MCF 10A (cell line): ENCODE results near the gene KCNN2. TPM values are rescaled to one million over a fixed set of nuclear protein-coding genes. Genes with fewer than 3 reads are reported as not detected.

Source experiments
- Bru-seq: library from RNA; stranded (reverse); fragments of 400-500 nt; gene quantifications from one replicate; lab custom pipeline; 2021; lab: Mats Ljungman, UMichigan
- BruChase-seq, 2 experiments: library from RNA; stranded (reverse); fragments of 400-500 nt; gene quantifications; one replicate each; lab custom pipeline; 2021; lab: Mats Ljungman, UMichigan
- BruUV-seq: library from RNA; stranded (reverse); fragments of 400-500 nt; replicated peaks from 2 replicates; lab custom pipeline; 2021; lab: Mats Ljungman, UMichigan
- CTCF ChIA-PET: fragments of 300-600 bp; sonication (Branson Sonifier 250); formaldehyde crosslinking; extraction: SDS; loops from one replicate; lab custom pipeline; 2021; ENCODE audit warnings: antibody characterized with exemption, inconsistent platforms; lab: Yijun Ruan, JAX
- POLR2A ChIA-PET: fragments of 300-600, 350-650 bp; sonication (Branson Sonifier 250); formaldehyde crosslinking; extraction: SDS; loops from one replicate; lab custom pipeline; 2020; ENCODE audit warnings: antibody characterized with exemption, inconsistent platforms; lab: Yijun Ruan, JAX
- DNase-seq: peaks from one replicate; pipeline ENCODE4 v3.0.0-alpha.2; 2018; ENCODE audit not compliant: unreplicated experiment
- H3K27ac Mint-ChIP-seq: one replicate; pipeline ENCODE4 v1.8.0; 2022; ENCODE audit warnings: mild to moderate bottlenecking, low read depth, mixed read lengths; ENCODE audit not compliant: unreplicated experiment
- H3K27me3 Mint-ChIP-seq: one replicate; pipeline ENCODE4 v1.8.0; 2022; ENCODE audit warnings: mixed read lengths; ENCODE audit not compliant: insufficient read depth, unreplicated experiment
- H3K36me3 Mint-ChIP-seq: one replicate; pipeline ENCODE4 v1.8.0; 2022; ENCODE audit warnings: mild to moderate bottlenecking, moderate library complexity, mixed read lengths; ENCODE audit not compliant: insufficient read depth, unreplicated experiment
- H3K4me1 Mint-ChIP-seq: one replicate; pipeline ENCODE4 v1.8.0; 2022; ENCODE audit warnings: mixed read lengths; ENCODE audit not compliant: insufficient read depth, unreplicated experiment
- H3K4me3 Mint-ChIP-seq: one replicate; pipeline ENCODE4 v1.8.0; 2022; ENCODE audit warnings: mild to moderate bottlenecking, moderate library complexity, mixed read lengths; ENCODE audit not compliant: unreplicated experiment
- H3K9me3 Mint-ChIP-seq: one replicate; pipeline ENCODE4 v1.8.0; 2022; ENCODE audit warnings: mixed read lengths; ENCODE audit not compliant: unreplicated experiment
- CTCF ChIP-seq: fragments of 200-600 bp; IDR thresholded peaks from one replicate; pipeline ENCODE4 v1.8.0; 2022; ENCODE audit warnings: antibody characterized with exemption, mild to moderate bottlenecking; ENCODE audit not compliant: unreplicated experiment
- intact Hi-C: fragments of 100-400 bp; cut with micrococcal nuclease; formaldehyde crosslinking; loops from 2 replicates; pipeline ENCODE4 v1.14.1; 2022
- long read RNA-seq: library from polyadenylated mRNA; stranded (forward); transcript quantifications from one replicate; pipeline ENCODE4 v2.0.0, GENCODE V29; 2022
- total RNA-seq: library from RNA; stranded (reverse); gene quantifications from 2 replicates; pipeline ENCODE4 v1.2.3, GENCODE V29; 2022

Gene KCNN2
- not detected in 2 replicates for total RNA-seq
- Bru-seq, nascent RNA = percentile 0 among the genes with signal in this experiment
- percentile 2 among the genes with signal in this experiment for BruChase-seq, experiment 1, labeled RNA remaining after a 6-hour chase
- percentile 1 among the genes with signal in this experiment for BruChase-seq, experiment 2, labeled RNA remaining after a 2-hour chase
- long read RNA-seq = 0 reads

- no peak for TF ChIP-seq CTCF
- intact Hi-C loops = no loop called here
- H3K9me3 Mint-ChIP-seq = no peaks in the 10 kb centered on the region
- CTCF ChIA-PET = no interaction called here
- peaks cover 43% of the 10 kb centered on the region for H3K27me3 Mint-ChIP-seq
- POLR2A ChIA-PET = no interaction called here
- no peak within 1 kb of the TSS for H3K4me3 Mint-ChIP-seq
- no peak within 1 kb of the TSS for H3K27ac Mint-ChIP-seq
- no peaks in the 10 kb centered on the region for H3K4me1 Mint-ChIP-seq
- no peak for DNase-seq
- no peaks in the 10 kb centered on the region for H3K36me3 Mint-ChIP-seq
- BruUV-seq = no TSS peak
These were observed at the start of gene KCNN2 for GRCh38 chr5:114361724-114362196. Gene KCNN2, plus strand, starts transcription at chr5:114362070. Its CDS starts 70 bp downstream, at chr5:114362140.

GRCh38 chr5:114312658-114313057 lies 49.2 kb upstream of the KCNN2 start:
- BruUV-seq = no TSS peak
- intact Hi-C loops = no loop called here
- no peak for TF ChIP-seq CTCF
- ChIA-PET CTCF (interaction anchor here (0.5 kb wide), 1 partner anchor 21 kb away, joined by 3 read pairs; no protein-coding TSS in a partner anchor), POLR2A (no interaction called here)
- no peak overlapping the region for H3K4me3 Mint-ChIP-seq
- no peaks in the 10 kb centered on the region for H3K4me1 Mint-ChIP-seq
- H3K27ac Mint-ChIP-seq = no peak overlapping the region
- H3K36me3 Mint-ChIP-seq = no peaks in the 10 kb centered on the region
- peaks cover 76% of the 10 kb centered on the region for H3K27me3 Mint-ChIP-seq
- DNase-seq = no peak
- H3K9me3 Mint-ChIP-seq = no peaks in the 10 kb centered on the region

- Mint-ChIP-seq H3K27ac (no peak overlapping the region), H3K27me3 (peaks cover 77% of the 10 kb centered on the region), H3K36me3 (no peaks in the 10 kb centered on the region), H3K4me3 (no peak overlapping the region), H3K4me1 (no peaks in the 10 kb centered on the region), H3K9me3 (no peaks in the 10 kb centered on the region)
- ChIA-PET POLR2A (interaction anchor here (1.0 kb wide), 1 partner anchor 9 kb away, joined by 3 read pairs; no protein-coding TSS in a partner anchor), CTCF (no interaction called here)
- intact Hi-C loops = no loop called here
- DNase-seq = no peak
- BruUV-seq = no TSS peak
- no peak for TF ChIP-seq CTCF
These were observed 47.8 kb upstream of the KCNN2 start for GRCh38 chr5:114314061-114314460.

GRCh38 chr5:114316167-114316566 lies 45.7 kb upstream of the KCNN2 start:
- intact Hi-C loops = no loop called here
- Mint-ChIP-seq H3K27me3 (peaks cover 61% of the 10 kb centered on the region), H3K36me3 (no peaks in the 10 kb centered on the region), H3K27ac (no peak overlapping the region), H3K9me3 (no peaks in the 10 kb centered on the region), H3K4me1 (no peaks in the 10 kb centered on the region), H3K4me3 (no peak overlapping the region)
- POLR2A ChIA-PET = interaction anchor here (0.7 kb wide), 1 partner anchor 104 kb away, joined by 4 read pairs; no protein-coding TSS in a partner anchor
- TF ChIP-seq CTCF = no peak
- CTCF ChIA-PET = no interaction called here
- DNase-seq = no peak
- BruUV-seq = no TSS peak
